Ovary (tissue), 9 donors: ENCODE measurements around the gene SLC27A1. TPM values are rescaled to one million over a fixed set of nuclear protein-coding genes. Genes with fewer than 3 reads are reported as not detected.

Source experiments
- DNase-seq, 5 donors: peaks; one replicate each; pipeline ENCODE4 v3.0.0-alpha.2; 2019 to 2020
- H3K27ac ChIP-seq, 2 donors: fragments of 200-600 bp; one replicate each; pipeline versions ENCODE4 v1.5.1 to v1.8.0; 2019 to 2022
- H3K27me3 ChIP-seq: fragments of 200-600 bp; one replicate; pipeline ENCODE4 v1.8.0; 2022
- H3K36me3 ChIP-seq: fragments of 200-600 bp; sonication (generic); one replicate; pipeline ENCODE4 v1.5.1; 2019
- H3K4me1 ChIP-seq: one replicate; pipeline ENCODE4 v1.8.1; 2013; ENCODE audit warnings: mild to moderate bottlenecking, moderate library complexity; ENCODE audit not compliant: insufficient read depth
- H3K4me3 ChIP-seq: fragments of 200-600 bp; sonication (generic); one replicate; pipeline ENCODE4 v1.5.1; 2017
- H3K9me3 ChIP-seq, 2 donors: fragments of 200-600 bp in 1 of 2; sonication (generic) in 1 of 2; one replicate each; pipeline versions ENCODE4 v1.5.1 to v1.8.1; 2013 to 2019; ENCODE audit warnings: mild to moderate bottlenecking in 1 of 2, moderate library complexity in 1 of 2
- CTCF ChIP-seq, 3 donors: fragments of 450-650 bp in 2 of 3; fragments of 200-600 bp in 1 of 3; IDR thresholded peaks; one replicate each; pipeline versions ENCODE4 v1.5.1 to v1.8.0; 2016 to 2022; ENCODE audit warnings: antibody characterized with exemption in 3 of 3, mild to moderate bottlenecking in 1 of 3
- EP300 ChIP-seq: sonication (generic); formaldehyde crosslinking; IDR thresholded peaks from one replicate; pipeline ENCODE4 v1.6.1; 2017; ENCODE audit warnings: antibody characterized with exemption
- POLR2A ChIP-seq: fragments of 450-650 bp; IDR thresholded peaks from one replicate; pipeline ENCODE4 v1.6.1; 2017; ENCODE audit warnings: antibody characterized with exemption, mild to moderate bottlenecking, moderate library complexity
- WGBS, 3 donors: extraction: QIAGEN DNeasy Blood & Tissue Kit in 1 of 3; methylation state at CpG; one replicate each; pipeline versions ENCODE4 v1.1.5 to v1.1.7; 2013 to 2017; 5-methylcytosine and 5-hydroxymethylcytosine counted together
- intact Hi-C, 4 donors: fragments of 100-400 bp; cut with DNase I; formaldehyde crosslinking; loops; one replicate each; pipeline versions ENCODE4 v1.11.0 to v1.15.1; 2022 to 2023
- polyA plus RNA-seq, 2 donors: library from polyadenylated mRNA; stranded (reverse); fragments of 200-250 nt in 1 of 2; fragments of 350-450 nt in 1 of 2; fragmentation: Illumina TruSeq in 1 of 2; extraction: RNeasy Lipid Tissue Mini Kit (QIAGEN cat#74804) in 1 of 2; gene quantifications; one replicate each; pipeline ENCODE4 v1.2.3, GENCODE V29; 2013 to 2014
- total RNA-seq, 7 donors: library from RNA; depleted of rRNA in 2 of 7; stranded (reverse); fragments of >200 nt in 2 of 7; fragmentation: NEBNext Ultra II Directional in 3 of 7; extraction: Animal tissue kit (Norgen Biotek cat#: 25700) in 3 of 7; gene quantifications; one replicate each; pipeline versions ENCODE4 v1.1.0 to v1.2.4, GENCODE V29; 2016 to 2023
- donor health status: DM: no; HTN: no; CAD: no; lungs with moderate emphysema.
- donor health status: DM: no; HTN: no; CAD: no.
- donor health status: Bipolar disorder and iron deficiency.
- donor health status: DM: yes; HTN: yes; CAD: no.
- donor health status: DM: no; HTN: no; CAD: no.
- donor health status: DM: yes; HTN: yes; CAD: no.

SLC27A1 gene
- total and polyA plus RNA-seq, 9 donors: 4.6 to 43.1 (median 37.8) TPM

GRCh38 chr19:17534767-17535166 is 64.4 kb downstream of the SLC27A1 start:
- no peak for TF ChIP-seq EP300
- no peak for TF ChIP-seq POLR2A
- TF ChIP-seq CTCF (IDR thresholded peaks at IDR 0.05): no peak
- intact Hi-C loops: no loop called here
- Histone ChIP-seq H3K36me3 (no peaks in the 10 kb centered on the region), H3K27ac (no peak overlapping the region), H3K9me3 (no peaks in the 10 kb centered on the region), H3K27me3 (no peaks in the 10 kb centered on the region), H3K4me3 (no peak overlapping the region), H3K4me1 (no peaks in the 10 kb centered on the region)
- no peak for DNase-seq

- no peak for DNase-seq
- H3K27me3 ChIP-seq: no peaks in the 10 kb centered on the region
- no peaks in the 10 kb centered on the region for H3K9me3 ChIP-seq
- H3K36me3 ChIP-seq: no peaks in the 10 kb centered on the region
- 66 to 81% (median 69%) methylated on average over 6 of the region's 6 CpGs for WGBS, 3 donors
- intact Hi-C loops: no loop called here
- H3K4me3 ChIP-seq: no peak overlapping the region
- H3K4me1 ChIP-seq: no peaks in the 10 kb centered on the region
- TF ChIP-seq CTCF (IDR thresholded peaks at IDR 0.05) (no peak), POLR2A (no peak), EP300 (no peak)
- no peak overlapping the region for H3K27ac ChIP-seq
These were observed 66.6 kb downstream of the SLC27A1 start for GRCh38 chr19:17536955-17537354.

GRCh38 chr19:17538684-17539237 is 68.4 kb downstream of the SLC27A1 start:
- Histone ChIP-seq H3K9me3 (no peaks in the 10 kb centered on the region), H3K4me3 (peak overlapping the region; percentile 49), H3K27me3 (no peaks in the 10 kb centered on the region), H3K36me3 (no peaks in the 10 kb centered on the region), H3K4me1 (no peaks in the 10 kb centered on the region), H3K27ac (peak overlapping the region; percentile 15 to 84)
- TF ChIP-seq CTCF (IDR thresholded peaks at IDR 0.05) (no peak), POLR2A (no peak), EP300 (no peak)
- 3 to 4% (median 3%) methylated on average over 13 of the region's 13 CpGs for WGBS, 3 donors
- intact Hi-C loops: loop anchor here in 1 of 4 donors (2.0 kb wide), 1 partner anchor 34 kb away; no protein-coding TSS in a partner anchor
- DNase-seq: no peak

GRCh38 chr19:17539238-17540117 is 69.2 kb downstream of the SLC27A1 start:
- H3K27ac ChIP-seq: peak overlapping the region; percentile 15 to 84
- intact Hi-C loops: loop anchor here in 1 of 4 donors (2.0 kb wide), 1 partner anchor 33 kb away; no protein-coding TSS in a partner anchor
- TF ChIP-seq POLR2A: peak; percentile 65
- TF ChIP-seq EP300: no peak
- peak; percentile 15 to 64 (median 23) for TF ChIP-seq CTCF (IDR thresholded peaks at IDR 0.05)
- DNase-seq: peak; percentile 99 to 100 (median 100)
- no peaks in the 10 kb centered on the region for H3K4me1 ChIP-seq
- no peaks in the 10 kb centered on the region for H3K27me3 ChIP-seq
- peak overlapping the region; percentile 49 for H3K4me3 ChIP-seq
- WGBS, 3 donors: 1% methylated on average over 45 to 82 of the region's 82 CpGs
- no peaks in the 10 kb centered on the region for H3K36me3 ChIP-seq
- H3K9me3 ChIP-seq: no peaks in the 10 kb centered on the region
